Panc1 (cell line): ENCODE results near the gene STX18. TPM values are rescaled to one million over a fixed set of nuclear protein-coding genes. Genes with fewer than 3 reads are reported as not detected.
"Not testable (repeated sequence)": the region's sequence is repeated elsewhere in the genome, so short reads cannot be mapped to it uniquely, and the experiment has no call there.

Experiments used
- ATAC-seq: fragments of 200-7000 bp; cut with Tn5 transposase; 2 replicates; pipeline ENCODE4 v1.9.1; 2020; ENCODE audit warnings: mild to moderate bottlenecking, moderate library complexity
- BruUV-seq: library from RNA; stranded (reverse); fragments of 400-500 nt; replicated peaks from 2 replicates; lab custom pipeline; 2021; lab: Mats Ljungman, UMichigan
- CTCF ChIA-PET: fragments of 300-600 bp; sonication (Branson Sonifier 250); formaldehyde crosslinking; loops from one replicate; lab custom pipeline; 2022; ENCODE audit warnings: antibody characterized with exemption; lab: Charles Lee
- POLR2A ChIA-PET: fragments of 300-600 bp; sonication (Branson Sonifier 250); formaldehyde crosslinking; loops from one replicate; lab custom pipeline; 2022; ENCODE audit warnings: antibody characterized with exemption; lab: Charles Lee
- DNase-seq: peaks from one replicate; pipeline ENCODE4 v3.0.0-alpha.2; 2010; ENCODE audit warnings: low read depth, low spot score
- H3K27ac ChIP-seq: 2 replicates; pipeline ENCODE4 v1.5.1; 2011; ENCODE audit warnings: mild to moderate bottlenecking, low read length, inconsistent platforms
- H3K27me3 ChIP-seq: fragments of 200-500 bp; sonication (Bioruptor generic); 2 replicates; pipeline ENCODE4 v1.6.0; 2014; ENCODE audit warnings: low read length, inconsistent platforms; ENCODE audit not compliant: control insufficient read depth, insufficient read depth
- H3K36me3 ChIP-seq: fragments of 200-500 bp; sonication (Bioruptor generic); 2 replicates; pipeline ENCODE4 v1.5.1; 2014; ENCODE audit warnings: inconsistent platforms, mild to moderate bottlenecking, low read length, moderate library complexity; ENCODE audit not compliant: control insufficient read depth, insufficient read depth
- H3K4me1 ChIP-seq: 2 replicates; pipeline ENCODE4 v1.5.1; 2011; ENCODE audit warnings: inconsistent platforms, mild to moderate bottlenecking, low read length, moderate library complexity; ENCODE audit not compliant: control insufficient read depth, insufficient read depth
- H3K4me3 ChIP-seq, 2 experiments: 2 replicates each; pipeline ENCODE4 v1.5.1; 2011 to 2012; ENCODE audit warnings: low read depth in 2 of 2, low read length in 2 of 2, mild to moderate bottlenecking in 2 of 2, inconsistent platforms in 1 of 2, moderate library complexity in 1 of 2
- H3K9me3 ChIP-seq: fragments of 200-500 bp; sonication (Bioruptor generic); 2 replicates; pipeline ENCODE4 v1.5.1; 2014; ENCODE audit warnings: low read depth, mild to moderate bottlenecking, inconsistent platforms, low read length, moderate library complexity; ENCODE audit not compliant: control insufficient read depth, insufficient read depth
- POLR2AphosphoS5 ChIP-seq: IDR thresholded peaks from 2 replicates; pipeline ENCODE4 v1.6.1; 2012; ENCODE audit warnings: mild to moderate bottlenecking, low read depth, low read length, moderate library complexity
- SIN3A ChIP-seq: IDR thresholded peaks from 2 replicates; pipeline ENCODE4 v1.6.1; 2012; ENCODE audit warnings: low read depth, mild to moderate bottlenecking, low read length, moderate library complexity, borderline replicate concordance; ENCODE audit not compliant: insufficient read depth
- TCF7L2 ChIP-seq: IDR thresholded peaks from 2 replicates; pipeline ENCODE4 v1.6.1; 2011; ENCODE audit warnings: mild to moderate bottlenecking, low read depth, low read length, inconsistent platforms
- in situ Hi-C: cut with HindIII; loops from 2 replicates; pipeline ENCODE4 v1.10.0; 2016; ENCODE audit warnings: low sequenced_read_pairs, low pct_unique_long_range_greater_than_20kb
- intact Hi-C: fragments of 100-400 bp; cut with micrococcal nuclease; formaldehyde crosslinking; loops from one replicate; pipeline ENCODE4 v1.10.0; 2022; ENCODE audit not compliant: unreplicated experiment
- total RNA-seq: library from RNA; stranded (reverse); gene quantifications from one replicate; pipeline ENCODE4 v1.2.1, GENCODE V29; 2021; ENCODE audit not compliant: unreplicated experiment
- TF ChIP-seq, protein P1 (sequence below), 2 experiments: IDR thresholded peaks; 2 replicates each; pipeline ENCODE4 v1.6.1; 2011 to 2012; ENCODE audit warnings: low read depth in 2 of 2, control low read depth in 1 of 2, low read length in 1 of 2, mild to moderate bottlenecking in 1 of 2, moderate library complexity in 1 of 2; ENCODE audit not compliant: insufficient read depth in 1 of 2
- TF ChIP-seq, protein P2 (sequence below): fragments of 450-650 bp; IDR thresholded peaks from 2 replicates; pipeline ENCODE4 v1.5.1; 2017; ENCODE audit warnings: mild to moderate bottlenecking

The STX18 gene
- total RNA-seq, 1 experiment from 2014 or later: 15.0 TPM

DNA sequence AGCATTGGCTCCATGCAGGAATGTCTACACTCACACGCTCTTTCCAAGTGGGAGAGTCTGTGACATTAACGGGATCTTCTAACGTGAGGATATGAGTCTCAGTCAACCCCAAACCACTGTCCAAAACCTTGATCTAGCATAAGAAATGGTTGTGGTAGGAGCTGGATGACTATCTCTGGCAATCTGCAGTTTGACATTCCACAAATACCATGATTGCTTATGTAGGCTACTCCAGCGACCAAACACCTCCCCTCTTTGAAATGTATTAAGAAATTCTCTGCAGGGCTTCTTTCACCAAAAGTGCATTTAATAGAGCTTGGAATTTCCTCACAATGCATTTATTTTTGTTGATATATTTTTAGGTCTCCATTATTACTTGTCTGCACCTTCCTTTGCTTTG, 14.1 kb upstream of the STX18 start:
- Histone ChIP-seq H3K36me3 (no peaks in the 10 kb centered on the region), H3K27me3 (no peaks in the 10 kb centered on the region), H3K27ac (no peak overlapping the region), H3K4me1 (no peaks in the 10 kb centered on the region), H3K4me3 (no peak overlapping the region), H3K9me3 (no peaks in the 10 kb centered on the region)
- intact Hi-C loops: no loop called here
- ATAC-seq (no peak; the same call in 1 of the 2 replicates), DNase-seq (no peak)
- CTCF ChIA-PET: no interaction called here
- TF ChIP-seq, protein P1, sequence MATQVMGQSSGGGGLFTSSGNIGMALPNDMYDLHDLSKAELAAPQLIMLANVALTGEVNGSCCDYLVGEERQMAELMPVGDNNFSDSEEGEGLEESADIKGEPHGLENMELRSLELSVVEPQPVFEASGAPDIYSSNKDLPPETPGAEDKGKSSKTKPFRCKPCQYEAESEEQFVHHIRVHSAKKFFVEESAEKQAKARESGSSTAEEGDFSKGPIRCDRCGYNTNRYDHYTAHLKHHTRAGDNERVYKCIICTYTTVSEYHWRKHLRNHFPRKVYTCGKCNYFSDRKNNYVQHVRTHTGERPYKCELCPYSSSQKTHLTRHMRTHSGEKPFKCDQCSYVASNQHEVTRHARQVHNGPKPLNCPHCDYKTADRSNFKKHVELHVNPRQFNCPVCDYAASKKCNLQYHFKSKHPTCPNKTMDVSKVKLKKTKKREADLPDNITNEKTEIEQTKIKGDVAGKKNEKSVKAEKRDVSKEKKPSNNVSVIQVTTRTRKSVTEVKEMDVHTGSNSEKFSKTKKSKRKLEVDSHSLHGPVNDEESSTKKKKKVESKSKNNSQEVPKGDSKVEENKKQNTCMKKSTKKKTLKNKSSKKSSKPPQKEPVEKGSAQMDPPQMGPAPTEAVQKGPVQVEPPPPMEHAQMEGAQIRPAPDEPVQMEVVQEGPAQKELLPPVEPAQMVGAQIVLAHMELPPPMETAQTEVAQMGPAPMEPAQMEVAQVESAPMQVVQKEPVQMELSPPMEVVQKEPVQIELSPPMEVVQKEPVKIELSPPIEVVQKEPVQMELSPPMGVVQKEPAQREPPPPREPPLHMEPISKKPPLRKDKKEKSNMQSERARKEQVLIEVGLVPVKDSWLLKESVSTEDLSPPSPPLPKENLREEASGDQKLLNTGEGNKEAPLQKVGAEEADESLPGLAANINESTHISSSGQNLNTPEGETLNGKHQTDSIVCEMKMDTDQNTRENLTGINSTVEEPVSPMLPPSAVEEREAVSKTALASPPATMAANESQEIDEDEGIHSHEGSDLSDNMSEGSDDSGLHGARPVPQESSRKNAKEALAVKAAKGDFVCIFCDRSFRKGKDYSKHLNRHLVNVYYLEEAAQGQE (IDR thresholded peaks at IDR 0.05; ENCODE audit: insufficient read depth in 1 of 2, low read depth in 2 of 2, low read length in 1 of 2): no peak
- TF ChIP-seq TCF7L2: no peak
- TF ChIP-seq, protein P2, sequence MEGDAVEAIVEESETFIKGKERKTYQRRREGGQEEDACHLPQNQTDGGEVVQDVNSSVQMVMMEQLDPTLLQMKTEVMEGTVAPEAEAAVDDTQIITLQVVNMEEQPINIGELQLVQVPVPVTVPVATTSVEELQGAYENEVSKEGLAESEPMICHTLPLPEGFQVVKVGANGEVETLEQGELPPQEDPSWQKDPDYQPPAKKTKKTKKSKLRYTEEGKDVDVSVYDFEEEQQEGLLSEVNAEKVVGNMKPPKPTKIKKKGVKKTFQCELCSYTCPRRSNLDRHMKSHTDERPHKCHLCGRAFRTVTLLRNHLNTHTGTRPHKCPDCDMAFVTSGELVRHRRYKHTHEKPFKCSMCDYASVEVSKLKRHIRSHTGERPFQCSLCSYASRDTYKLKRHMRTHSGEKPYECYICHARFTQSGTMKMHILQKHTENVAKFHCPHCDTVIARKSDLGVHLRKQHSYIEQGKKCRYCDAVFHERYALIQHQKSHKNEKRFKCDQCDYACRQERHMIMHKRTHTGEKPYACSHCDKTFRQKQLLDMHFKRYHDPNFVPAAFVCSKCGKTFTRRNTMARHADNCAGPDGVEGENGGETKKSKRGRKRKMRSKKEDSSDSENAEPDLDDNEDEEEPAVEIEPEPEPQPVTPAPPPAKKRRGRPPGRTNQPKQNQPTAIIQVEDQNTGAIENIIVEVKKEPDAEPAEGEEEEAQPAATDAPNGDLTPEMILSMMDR: no peak
- no peak for TF ChIP-seq POLR2AphosphoS5
- TF ChIP-seq SIN3A: no peak
- no TSS peak for BruUV-seq
- POLR2A ChIA-PET: no interaction called here
- in situ Hi-C loops: no loop called here

DNA sequence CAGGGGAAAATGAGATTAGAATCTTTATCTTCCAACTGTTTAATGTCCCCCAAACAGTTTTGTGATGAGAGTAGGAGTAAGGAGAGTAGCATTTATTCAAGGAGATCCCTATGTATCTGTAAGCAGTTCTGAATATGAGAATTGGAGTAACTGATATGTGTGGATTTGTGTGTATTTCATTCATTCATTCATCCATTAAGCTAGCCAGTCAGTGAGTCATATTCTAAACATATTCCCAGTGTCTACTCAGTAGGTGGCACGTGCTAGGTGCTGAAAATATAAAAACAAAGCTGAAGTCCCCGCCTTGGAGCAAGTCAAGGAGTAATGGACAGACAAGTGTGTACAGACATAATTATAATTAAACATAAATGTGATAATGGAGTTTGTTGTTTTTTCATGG, 12.4 kb upstream of the STX18 start:
- Histone ChIP-seq H3K36me3 (no peaks in the 10 kb centered on the region), H3K27ac (no peak overlapping the region), H3K4me1 (no peaks in the 10 kb centered on the region), H3K4me3 (no peak overlapping the region), H3K9me3 (no peaks in the 10 kb centered on the region), H3K27me3 (no peaks in the 10 kb centered on the region)
- TF ChIP-seq TCF7L2: no peak
- TF ChIP-seq, protein P2: no peak
- TF ChIP-seq, protein P1 (IDR thresholded peaks at IDR 0.05; ENCODE audit: insufficient read depth in 1 of 2, low read depth in 2 of 2, low read length in 1 of 2): no peak
- no peak for TF ChIP-seq POLR2AphosphoS5
- no peak for TF ChIP-seq SIN3A
- no peak for ATAC-seq
- ChIA-PET POLR2A (no interaction called here), CTCF (interaction anchor here (0.6 kb wide), 1 partner anchor 8 kb away, joined by 3 read pairs; no protein-coding TSS in a partner anchor)
- BruUV-seq: no TSS peak
- no peak for DNase-seq
- in situ Hi-C loops: no loop called here
- intact Hi-C loops: no loop called here

DNA sequence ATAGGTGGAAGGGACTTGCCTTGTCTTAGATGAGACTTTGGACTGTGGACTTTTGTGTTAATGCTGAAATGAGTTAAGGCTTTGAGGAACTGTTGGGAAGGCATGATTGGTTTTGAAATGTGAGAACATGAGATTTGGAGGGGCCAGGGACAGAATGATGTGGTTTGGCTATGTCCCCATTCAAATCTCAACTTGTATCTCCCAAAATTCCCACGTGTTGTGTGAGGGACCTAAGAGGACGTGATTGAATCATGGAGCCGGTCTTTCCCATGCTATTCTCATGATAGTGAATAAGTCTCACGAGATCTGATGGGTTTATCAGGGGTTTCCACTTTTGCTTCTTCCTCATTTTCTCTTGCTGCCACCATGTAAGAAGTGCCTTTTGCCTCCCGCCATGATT, 10.2 kb upstream of the STX18 start:
- DNase-seq, CTCF ChIA-PET, H3K4me1 ChIP-seq, H3K9me3 ChIP-seq, H3K27ac ChIP-seq, ATAC-seq, H3K27me3 ChIP-seq, H3K36me3 ChIP-seq, BruUV-seq, H3K4me3 ChIP-seq, intact Hi-C loops, in situ Hi-C loops, POLR2A ChIA-PET: not testable (repeated sequence)

DNA sequence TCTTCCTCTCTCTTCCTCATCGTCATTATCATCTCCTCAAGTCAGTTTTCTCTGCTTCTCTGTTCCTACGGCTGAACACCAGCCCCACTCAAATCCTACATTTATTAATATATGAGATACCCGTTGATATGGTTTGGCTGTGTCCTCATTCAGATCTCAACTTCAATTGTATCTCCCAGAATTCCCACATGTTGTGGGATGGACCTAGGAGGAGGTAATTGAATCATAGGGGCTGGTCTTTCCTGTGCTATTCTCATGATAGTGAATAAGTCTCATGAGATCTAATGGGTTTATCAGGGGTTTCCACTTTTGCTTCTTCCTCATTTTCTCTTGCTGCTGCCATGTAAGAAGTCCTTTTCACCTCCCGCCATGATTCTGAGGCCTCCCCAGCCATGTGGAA, 8.3 kb upstream of the STX18 start:
- POLR2A ChIA-PET, BruUV-seq, H3K9me3 ChIP-seq, ATAC-seq, H3K36me3 ChIP-seq, H3K27me3 ChIP-seq, H3K4me3 ChIP-seq, in situ Hi-C loops, CTCF ChIA-PET, H3K27ac ChIP-seq, H3K4me1 ChIP-seq, intact Hi-C loops, DNase-seq: not testable (repeated sequence)
